C4-2B (cell line): ENCODE measurements around the gene TUBB4B.

ENCODE experiments used
- ZFX ChIP-seq: fragments of 450-650 bp; IDR thresholded peaks from 2 replicates; pipeline ENCODE4 v1.6.1; 2017
- TF ChIP-seq, protein P1 (sequence below): fragments of 450-650 bp; conservative IDR thresholded peaks from 2 replicates; pipeline ENCODE4 v1.5.1; 2017; ENCODE audit warnings: mild to moderate bottlenecking

DNA sequence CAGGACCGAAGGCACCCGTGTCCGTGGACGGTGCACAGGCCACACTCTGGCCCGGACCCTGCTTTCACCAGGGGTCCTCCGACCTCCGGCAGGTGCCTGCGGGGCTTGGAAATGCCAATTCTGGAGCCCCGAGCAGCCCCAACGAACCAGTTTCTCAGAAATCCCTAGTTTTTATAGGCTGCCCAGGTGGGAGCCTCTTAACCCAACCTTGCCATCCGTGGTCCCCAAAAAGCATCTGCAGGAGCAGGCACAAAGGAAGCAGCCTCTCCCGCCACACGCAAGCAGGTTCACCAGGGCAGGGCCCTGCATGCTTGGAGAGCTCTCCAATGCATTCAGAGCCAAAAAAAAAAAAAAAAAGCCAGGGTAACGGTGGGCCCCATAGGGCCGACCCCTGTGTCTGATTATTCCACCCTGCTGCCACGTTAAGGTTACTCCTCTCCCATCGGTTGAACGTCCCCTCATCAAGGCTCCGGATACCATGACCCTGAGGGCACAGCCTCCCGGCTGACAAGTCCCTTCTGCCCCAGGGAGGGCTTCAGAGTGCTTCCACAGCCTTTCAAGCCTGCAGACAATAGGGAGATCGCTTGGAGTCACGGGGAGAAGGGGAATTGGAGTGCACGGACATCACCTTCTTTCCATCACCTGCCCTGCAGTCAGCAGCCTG lies 39.8 kb upstream of the TUBB4B start:
- TF ChIP-seq, protein P1, sequence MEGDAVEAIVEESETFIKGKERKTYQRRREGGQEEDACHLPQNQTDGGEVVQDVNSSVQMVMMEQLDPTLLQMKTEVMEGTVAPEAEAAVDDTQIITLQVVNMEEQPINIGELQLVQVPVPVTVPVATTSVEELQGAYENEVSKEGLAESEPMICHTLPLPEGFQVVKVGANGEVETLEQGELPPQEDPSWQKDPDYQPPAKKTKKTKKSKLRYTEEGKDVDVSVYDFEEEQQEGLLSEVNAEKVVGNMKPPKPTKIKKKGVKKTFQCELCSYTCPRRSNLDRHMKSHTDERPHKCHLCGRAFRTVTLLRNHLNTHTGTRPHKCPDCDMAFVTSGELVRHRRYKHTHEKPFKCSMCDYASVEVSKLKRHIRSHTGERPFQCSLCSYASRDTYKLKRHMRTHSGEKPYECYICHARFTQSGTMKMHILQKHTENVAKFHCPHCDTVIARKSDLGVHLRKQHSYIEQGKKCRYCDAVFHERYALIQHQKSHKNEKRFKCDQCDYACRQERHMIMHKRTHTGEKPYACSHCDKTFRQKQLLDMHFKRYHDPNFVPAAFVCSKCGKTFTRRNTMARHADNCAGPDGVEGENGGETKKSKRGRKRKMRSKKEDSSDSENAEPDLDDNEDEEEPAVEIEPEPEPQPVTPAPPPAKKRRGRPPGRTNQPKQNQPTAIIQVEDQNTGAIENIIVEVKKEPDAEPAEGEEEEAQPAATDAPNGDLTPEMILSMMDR, result no peak
- no peak for TF ChIP-seq ZFX
